HPDE6-E6E7 (cell line): Measurements from ENCODE around the gene SLC6A5.
A peak's percentile ranks its signal among the peaks of the same experiment; 100 is the strongest.

Experiments used
- DNase-seq: peaks from one replicate; pipeline ENCODE4 v3.0.0; 2011; ENCODE audit warnings: missing footprints; ENCODE audit errors: extremely low spot score

Gene SLC6A5

DNA sequence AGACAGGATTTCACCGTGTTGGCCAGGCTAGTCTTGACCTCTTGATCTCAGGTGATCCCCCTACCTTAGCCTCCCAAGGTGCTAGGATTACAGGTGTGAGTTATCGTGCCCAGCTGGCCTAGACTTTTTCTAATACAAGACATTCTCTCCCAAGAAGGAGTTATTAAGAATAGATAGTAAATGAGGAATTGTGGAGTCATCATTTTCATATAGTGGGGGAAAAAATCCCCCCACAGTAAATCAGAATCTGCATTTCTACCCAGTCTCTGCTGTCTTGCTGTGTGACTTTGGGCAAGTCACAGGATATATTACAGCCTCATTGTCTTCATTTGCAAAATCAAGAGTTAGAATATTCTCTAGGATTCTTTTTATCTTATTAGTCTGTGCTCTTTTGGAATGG, 21.6 kb downstream of the SLC6A5 start:
- no peak for DNase-seq

DNA sequence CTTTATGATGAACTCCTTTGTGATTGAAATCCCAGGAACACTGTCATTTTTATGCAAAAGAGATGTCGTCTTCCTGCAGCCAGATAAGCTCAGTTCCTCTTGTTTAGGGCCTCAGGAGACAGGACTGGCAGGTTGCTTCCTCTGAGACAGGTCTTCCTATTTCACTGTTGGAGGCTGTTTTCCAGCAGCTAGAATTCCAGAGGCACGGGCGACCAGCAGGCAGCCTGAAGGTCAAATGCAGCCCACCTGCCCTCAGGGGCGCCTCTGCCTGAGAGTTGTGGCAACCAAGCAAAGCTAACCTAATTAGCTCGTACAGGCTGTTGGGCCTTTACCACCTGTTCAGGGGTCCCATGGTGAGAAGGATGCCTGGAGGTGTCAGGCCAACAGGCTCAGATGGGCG, 22.3 kb downstream of the SLC6A5 start:
- no peak for DNase-seq

GRCh38 chr11:20623252-20623651, 23.8 kb downstream of the SLC6A5 start:
- DNase-seq = no peak

- no peak for DNase-seq
Measured at GRCh38 chr11:20626279-20626678, 26.9 kb downstream of the SLC6A5 start.

GRCh38 chr11:20627026-20627425, 27.6 kb downstream of the SLC6A5 start:
- DNase-seq = no peak

DNA sequence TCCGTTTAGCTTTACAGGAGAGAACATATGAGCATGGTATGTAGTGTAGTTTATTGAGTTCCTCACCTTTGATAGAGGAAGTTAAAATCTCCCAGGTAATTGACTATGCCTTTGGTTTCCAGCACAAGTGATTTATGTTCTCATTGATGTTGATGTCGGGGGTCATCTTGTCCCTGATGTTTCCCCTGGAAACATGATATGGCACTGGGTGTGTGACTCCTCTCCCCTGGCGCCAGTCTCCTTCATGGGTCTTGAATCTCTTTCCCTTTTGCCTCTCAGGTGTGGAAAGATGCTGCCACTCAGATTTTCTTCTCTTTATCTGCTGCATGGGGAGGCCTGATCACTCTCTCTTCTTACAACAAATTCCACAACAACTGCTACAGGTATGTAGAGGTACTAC, 28.3 kb downstream of the SLC6A5 start:
- no peak for DNase-seq

GRCh38 chr11:20631519-20632168, 32.2 kb downstream of the SLC6A5 start:
- DNase-seq = peak; percentile 29

GRCh38 chr11:20632169-20632532, 32.7 kb downstream of the SLC6A5 start:
- DNase-seq = no peak

GRCh38 chr11:20634044-20634443, 34.6 kb downstream of the SLC6A5 start:
- no peak for DNase-seq

DNA sequence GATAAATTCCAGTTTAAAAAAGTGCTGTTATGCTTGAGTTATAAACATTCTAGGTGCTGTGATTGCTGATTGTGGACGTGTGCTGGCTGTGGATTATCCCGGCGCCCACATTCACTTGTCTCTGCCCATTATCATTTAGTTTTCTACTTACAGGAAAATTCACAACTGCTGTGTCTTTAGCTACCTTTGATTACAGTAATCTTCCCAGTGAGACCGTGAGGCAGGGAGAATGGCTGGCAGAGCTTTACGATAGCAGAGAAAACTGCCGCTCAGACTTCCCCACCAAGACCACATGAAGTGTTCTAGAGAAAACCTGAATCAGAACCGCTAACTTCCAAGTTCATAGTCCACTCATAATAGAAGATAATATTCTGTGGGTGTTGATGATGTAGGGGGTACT, 35.4 kb downstream of the SLC6A5 start:
- DNase-seq = no peak

DNA sequence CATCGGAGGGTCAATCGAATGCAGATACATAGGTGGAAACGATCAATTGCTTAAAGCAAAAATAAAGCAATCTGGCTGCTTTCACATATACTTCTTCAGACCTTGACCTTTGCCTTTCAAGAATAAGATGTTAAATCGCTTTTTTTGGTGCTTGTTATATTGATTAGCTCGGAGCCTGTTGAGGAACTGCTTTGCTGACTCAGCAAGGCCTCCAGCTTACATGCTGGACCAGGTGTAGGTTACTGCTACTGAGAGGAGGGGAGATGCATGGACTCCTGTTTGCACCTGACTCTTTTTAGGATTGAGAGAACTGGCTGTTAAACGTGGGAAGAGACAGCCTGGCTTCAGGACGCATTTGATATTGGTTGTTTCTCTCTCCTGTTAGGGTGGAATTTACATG, 38.7 kb downstream of the SLC6A5 start:
- no peak for DNase-seq

DNA sequence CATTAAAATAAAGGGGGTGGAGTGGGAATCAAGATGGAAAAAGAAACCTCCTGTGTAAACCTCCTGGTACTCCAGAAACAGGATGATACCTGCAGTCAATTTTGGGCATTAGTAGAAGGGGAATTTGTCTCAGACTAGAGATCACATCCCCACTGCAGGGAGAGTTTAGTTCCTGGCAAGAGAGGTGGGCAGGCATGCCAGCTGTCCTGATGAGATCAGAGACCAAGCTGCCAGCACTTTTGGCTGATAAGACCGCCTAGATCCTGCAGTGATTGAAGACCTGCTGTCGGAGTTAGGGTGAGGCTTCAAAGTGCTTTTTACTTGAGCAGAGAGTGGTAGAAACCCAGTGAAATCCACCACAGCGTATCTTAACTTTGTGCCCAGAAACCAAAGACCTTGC, 40.3 kb downstream of the SLC6A5 start:
- no peak for DNase-seq

DNA sequence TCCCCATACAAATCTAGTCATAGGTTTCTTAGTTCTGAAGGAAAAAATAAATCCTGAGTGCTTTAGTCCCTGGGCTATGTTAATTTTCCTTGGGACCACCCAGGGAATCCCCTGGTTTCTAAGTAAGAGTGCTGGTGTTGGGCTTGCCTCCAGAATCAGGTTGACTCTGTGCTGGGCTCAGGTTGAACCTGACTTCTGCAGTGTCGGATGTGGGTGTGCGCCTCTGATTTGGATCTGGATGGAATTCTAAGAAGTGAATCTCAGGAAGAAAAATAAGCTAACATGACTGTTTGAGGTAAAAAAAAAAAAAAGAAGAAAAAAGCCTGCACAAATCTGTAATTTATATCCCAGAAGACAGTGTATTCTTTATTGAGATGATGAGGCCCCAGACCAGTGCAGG, 41.0 kb downstream of the SLC6A5 start:
- no peak for DNase-seq

DNA sequence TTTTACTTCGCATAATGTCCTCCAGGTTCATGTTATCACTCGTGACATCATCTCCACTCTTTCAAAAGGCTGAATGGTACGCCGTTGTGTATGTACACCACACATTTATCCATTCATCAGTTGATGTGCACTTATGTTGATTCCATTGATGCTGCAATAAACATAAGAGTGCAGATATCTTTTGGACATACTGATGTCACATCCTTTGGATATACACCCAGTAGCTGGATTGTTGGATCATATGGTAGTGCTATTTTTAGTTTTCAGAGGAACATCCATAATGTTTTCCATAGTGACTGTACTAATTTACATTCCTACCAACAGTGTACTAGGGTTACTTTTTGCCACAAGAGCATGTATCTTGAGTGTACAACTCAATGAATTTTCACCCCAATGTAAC, 45.0 kb downstream of the SLC6A5 start:
- DNase-seq = no peak

DNA sequence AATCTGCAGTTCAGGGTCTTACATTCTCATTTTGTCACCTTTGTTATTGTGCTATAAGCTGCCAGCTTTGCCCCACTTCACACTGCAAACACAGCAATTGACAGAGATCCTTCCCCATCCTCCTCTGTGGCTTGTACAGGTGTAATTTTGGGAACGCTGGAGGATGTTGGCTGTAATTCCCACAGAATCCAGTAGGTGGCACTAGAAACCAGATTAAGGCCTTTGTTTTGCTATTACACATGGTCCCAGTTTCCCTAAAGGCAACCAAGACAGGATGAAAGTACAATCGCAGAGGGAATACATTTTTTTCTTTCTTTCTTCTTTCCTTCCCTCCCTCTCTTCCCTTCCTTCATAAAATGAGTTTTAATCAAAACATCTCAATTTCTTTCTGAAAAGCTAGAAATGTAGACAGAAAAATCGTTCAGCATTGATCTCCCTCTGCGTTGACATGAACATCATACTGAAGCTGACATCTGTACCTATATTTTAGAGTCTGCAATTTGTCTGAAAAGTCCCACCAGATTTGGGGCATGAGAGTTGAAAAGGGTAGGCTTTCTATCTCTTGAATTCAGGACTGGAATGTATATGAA, 48.7 kb downstream of the SLC6A5 start:
- peak; percentile 45 for DNase-seq

GRCh38 chr11:20652150-20652806, 52.9 kb downstream of the SLC6A5 start:
- DNase-seq = no peak

- no peak for DNase-seq
Measured at GRCh38 chr11:20654038-20654437, 54.6 kb downstream of the SLC6A5 start.

GRCh38 chr11:20656901-20657300, 57.5 kb downstream of the SLC6A5 start:
- no peak for DNase-seq

DNA sequence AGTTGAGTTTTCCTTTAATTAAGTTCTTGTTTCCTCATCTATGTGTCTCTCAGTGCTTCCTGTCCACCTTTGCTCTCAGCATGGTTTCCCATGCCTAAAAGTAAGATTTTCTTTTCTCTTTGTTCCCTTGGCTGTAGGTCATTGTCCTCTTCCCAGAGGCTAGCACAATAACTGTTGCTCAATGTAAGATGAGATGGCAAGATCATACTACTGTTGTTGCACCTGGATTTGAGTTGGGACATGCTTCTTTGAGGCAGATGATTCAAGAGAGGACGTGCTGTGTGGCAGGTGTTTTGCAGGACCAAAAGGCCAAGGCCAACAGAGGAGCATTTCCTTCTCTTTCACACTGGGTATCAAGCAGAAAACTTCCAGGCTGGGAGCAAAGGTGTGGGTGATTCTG, 58.7 kb downstream of the SLC6A5 start:
- no peak for DNase-seq

- no peak for DNase-seq
Measured at GRCh38 chr11:20661445-20661844, 62.0 kb downstream of the SLC6A5 start.

DNA sequence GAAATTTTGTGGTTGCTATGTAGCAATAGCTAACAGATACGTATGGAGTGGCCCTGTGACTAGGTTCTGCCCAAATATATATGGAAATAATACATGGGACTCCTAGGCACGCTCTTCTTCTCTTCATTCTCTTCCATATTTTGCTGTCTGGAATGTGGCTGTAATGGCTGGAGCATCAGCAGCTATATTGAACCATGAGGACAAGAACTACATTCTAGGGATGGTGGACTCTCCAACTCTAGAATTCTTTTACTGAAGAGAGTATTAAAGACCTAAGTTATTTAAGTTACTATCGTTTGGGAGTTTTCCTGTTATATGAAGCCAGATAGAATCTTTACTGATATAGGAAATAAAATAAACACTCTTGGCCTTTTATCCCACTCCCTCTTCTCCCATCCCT, 62.4 kb downstream of the SLC6A5 start:
- DNase-seq = no peak

DNA sequence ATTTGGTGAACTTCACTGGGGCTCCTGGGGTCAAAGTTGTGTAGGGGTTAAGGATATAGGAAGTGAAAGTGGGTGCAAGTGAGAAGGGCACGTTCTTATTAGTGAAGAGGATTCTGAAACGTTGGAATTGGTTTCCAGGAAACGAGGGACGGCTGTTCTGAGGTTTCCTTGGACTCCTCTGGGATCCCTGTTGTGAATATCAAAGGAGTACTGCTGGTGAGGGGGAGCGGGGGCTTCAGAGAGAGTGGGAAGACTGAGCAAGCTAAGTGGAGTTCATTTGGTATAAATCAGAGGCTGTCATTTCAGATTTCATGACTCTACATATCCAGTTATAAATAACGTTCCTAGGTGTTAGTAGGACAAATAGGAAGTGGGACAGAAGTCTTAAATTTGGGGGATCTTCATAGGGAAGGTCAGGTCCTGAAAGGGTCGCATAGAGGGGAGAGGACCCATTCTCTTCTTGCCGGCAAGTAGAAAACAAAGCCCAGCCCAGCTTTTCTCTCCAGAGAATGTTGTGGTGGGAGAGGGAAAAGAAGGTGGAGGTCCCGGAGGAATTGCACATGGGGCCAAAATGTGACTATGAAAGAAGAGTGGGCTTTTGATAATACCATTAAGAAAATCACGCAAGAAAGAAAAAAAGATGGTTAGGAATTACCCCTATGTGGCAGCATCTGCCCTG, 68.9 kb downstream of the SLC6A5 start:
- DNase-seq = no peak
